OCI-LY7 (cell line): ENCODE measurements around the gene HK3. TPM values are rescaled to one million over a fixed set of nuclear protein-coding genes. Genes with fewer than 3 reads are reported as not detected.

Experiments used
- BruUV-seq: library from RNA; stranded (reverse); fragments of 400-500 nt; replicated peaks from 2 replicates; lab custom pipeline; 2021; lab: Mats Ljungman, UMichigan
- CTCF ChIA-PET: fragments of 300-600 bp; sonication (Branson Sonifier 250); formaldehyde crosslinking; loops from one replicate; lab custom pipeline; 2022; ENCODE audit warnings: antibody characterized with exemption; ENCODE audit not compliant: unreplicated experiment; lab: Charles Lee
- POLR2A ChIA-PET: fragments of 300-600 bp; sonication (Branson Sonifier 250); formaldehyde crosslinking; loops from one replicate; lab custom pipeline; 2022; ENCODE audit warnings: antibody characterized with exemption; lab: Charles Lee
- DNase-seq: peaks from one replicate; pipeline ENCODE4 v3.0.0-alpha.2; 2015; ENCODE audit warnings: low spot score
- H2AFZ ChIP-seq: fragments of 200-600 bp; sonication (generic), shearing (Covaris generic); 2 replicates; pipeline ENCODE4 v1.6.1; 2014; ENCODE audit warnings: mild to moderate bottlenecking, antibody characterized with exemption, low read length, moderate library complexity
- H3K27ac ChIP-seq: fragments of 200-600 bp; sonication (generic); 2 replicates; pipeline ENCODE4 v1.5.1; 2014; ENCODE audit warnings: mixed run types, low read depth, mild to moderate bottlenecking, moderate library complexity, low read length, inconsistent platforms; ENCODE audit not compliant: poor library complexity, severe bottlenecking
- H3K36me3 ChIP-seq: fragments of 200-600 bp; sonication (generic); 2 replicates; pipeline ENCODE4 v1.6.1; 2014; ENCODE audit warnings: mild to moderate bottlenecking, antibody characterized with exemption, low read length, moderate library complexity, mixed read lengths; ENCODE audit not compliant: insufficient read depth
- H3K4me1 ChIP-seq: fragments of 200-600 bp; sonication (generic); 2 replicates; pipeline ENCODE4 v1.5.1; 2014; ENCODE audit warnings: mild to moderate bottlenecking, low read length; ENCODE audit not compliant: insufficient read depth, poor library complexity, severe bottlenecking
- H3K4me2 ChIP-seq: fragments of 200-600 bp; sonication (generic); 2 replicates; pipeline ENCODE4 v1.6.1; 2014; ENCODE audit warnings: mild to moderate bottlenecking, low read length
- H3K4me3 ChIP-seq: fragments of 200-600 bp; sonication (generic); 2 replicates; pipeline ENCODE4 v1.5.1; 2014; ENCODE audit warnings: mild to moderate bottlenecking, low read depth, low read length; ENCODE audit not compliant: poor library complexity, severe bottlenecking
- H3K79me2 ChIP-seq: fragments of 200-600 bp; sonication (generic); 2 replicates; pipeline ENCODE4 v1.6.1; 2016; ENCODE audit warnings: low read depth, mild to moderate bottlenecking, low read length, moderate library complexity, mixed read lengths; ENCODE audit not compliant: insufficient read depth
- H3K9me2 ChIP-seq: fragments of 200-600 bp; sonication (generic); 2 replicates; pipeline ENCODE4 v1.6.1; 2016; ENCODE audit warnings: mild to moderate bottlenecking, low read length, mixed read lengths; ENCODE audit not compliant: insufficient read depth
- H3K9me3 ChIP-seq: fragments of 200-600 bp; sonication (generic); 2 replicates; pipeline ENCODE4 v1.6.1; 2014; ENCODE audit warnings: mild to moderate bottlenecking, mixed run types, low read length, mixed read lengths
- H4K20me1 ChIP-seq: fragments of 200-600 bp; sonication (generic); 2 replicates; pipeline ENCODE4 v1.6.1; 2014; ENCODE audit warnings: mild to moderate bottlenecking, antibody characterized with exemption, low read length, moderate library complexity, mixed read lengths; ENCODE audit not compliant: insufficient read depth
- EZH2phosphoT487 ChIP-seq: fragments of 200-600 bp; sonication (generic); IDR thresholded peaks from 2 replicates; pipeline ENCODE4 v1.6.1; 2018; ENCODE audit warnings: low read depth, borderline replicate concordance, mild to moderate bottlenecking, mixed run types, antibody characterized with exemption, low read length, moderate library complexity, mixed read lengths
- intact Hi-C: fragments of 100-400 bp; cut with micrococcal nuclease; formaldehyde crosslinking; loops from one replicate; pipeline ENCODE4 v1.10.0; 2022; ENCODE audit not compliant: unreplicated experiment
- total RNA-seq, 2 experiments: library from RNA; depleted of rRNA in 1 of 2; stranded (reverse); fragments of >200 nt in 1 of 2; shearing (Covaris generic) in 1 of 2; gene quantifications; 2 replicates each; pipeline ENCODE4 v1.2.3, GENCODE V29; 2014 to 2022
- TF ChIP-seq, protein P1 (sequence below): fragments of 200-600 bp; sonication (generic); conservative IDR thresholded peaks from 2 replicates; pipeline ENCODE4 v1.5.1; 2014; ENCODE audit warnings: mild to moderate bottlenecking, antibody characterized with exemption, low read length, moderate library complexity, mixed read lengths

Gene HK3
- total RNA-seq, 2 experiments from 2014 or later: 0.38 TPM; not detected in 1

DNA sequence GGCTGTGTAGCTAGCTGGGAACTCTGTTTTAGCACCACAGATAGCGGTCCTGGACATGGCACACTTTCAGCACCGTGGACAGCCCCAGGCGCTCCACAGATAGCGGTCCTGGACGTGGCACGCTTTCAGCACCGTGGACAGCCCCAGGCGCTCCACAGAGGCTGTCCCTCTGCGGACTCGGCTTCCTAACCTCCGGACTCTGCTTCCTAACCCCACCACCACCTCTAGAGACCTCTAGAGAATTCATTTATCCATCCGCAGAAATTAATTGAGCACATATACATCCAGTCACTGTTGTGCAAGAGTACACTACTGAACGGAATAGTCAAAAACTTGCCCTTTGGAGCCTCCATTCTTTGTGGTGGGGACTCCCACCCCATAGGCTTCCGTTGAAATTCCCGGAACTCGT, 61.4 kb downstream of the HK3 start:
- Histone ChIP-seq H3K4me3 (no peak overlapping the region), H3K4me1 (no peaks in the 10 kb centered on the region), H4K20me1 (no peaks in the 10 kb centered on the region), H3K36me3 (no peaks in the 10 kb centered on the region), H3K9me3 (no peaks in the 10 kb centered on the region), H3K4me2 (no peak overlapping the region), H3K27ac (no peak overlapping the region), H3K79me2 (no peaks in the 10 kb centered on the region), H2AFZ (no peak overlapping the region), H3K9me2 (no peaks in the 10 kb centered on the region)
- DNase-seq: peak; percentile 43
- TF ChIP-seq, protein P1, sequence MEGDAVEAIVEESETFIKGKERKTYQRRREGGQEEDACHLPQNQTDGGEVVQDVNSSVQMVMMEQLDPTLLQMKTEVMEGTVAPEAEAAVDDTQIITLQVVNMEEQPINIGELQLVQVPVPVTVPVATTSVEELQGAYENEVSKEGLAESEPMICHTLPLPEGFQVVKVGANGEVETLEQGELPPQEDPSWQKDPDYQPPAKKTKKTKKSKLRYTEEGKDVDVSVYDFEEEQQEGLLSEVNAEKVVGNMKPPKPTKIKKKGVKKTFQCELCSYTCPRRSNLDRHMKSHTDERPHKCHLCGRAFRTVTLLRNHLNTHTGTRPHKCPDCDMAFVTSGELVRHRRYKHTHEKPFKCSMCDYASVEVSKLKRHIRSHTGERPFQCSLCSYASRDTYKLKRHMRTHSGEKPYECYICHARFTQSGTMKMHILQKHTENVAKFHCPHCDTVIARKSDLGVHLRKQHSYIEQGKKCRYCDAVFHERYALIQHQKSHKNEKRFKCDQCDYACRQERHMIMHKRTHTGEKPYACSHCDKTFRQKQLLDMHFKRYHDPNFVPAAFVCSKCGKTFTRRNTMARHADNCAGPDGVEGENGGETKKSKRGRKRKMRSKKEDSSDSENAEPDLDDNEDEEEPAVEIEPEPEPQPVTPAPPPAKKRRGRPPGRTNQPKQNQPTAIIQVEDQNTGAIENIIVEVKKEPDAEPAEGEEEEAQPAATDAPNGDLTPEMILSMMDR: no peak
- TF ChIP-seq EZH2phosphoT487: no peak
- BruUV-seq: no TSS peak
- intact Hi-C loops: no loop called here
- ChIA-PET CTCF (no interaction called here), POLR2A (no interaction called here)

DNA sequence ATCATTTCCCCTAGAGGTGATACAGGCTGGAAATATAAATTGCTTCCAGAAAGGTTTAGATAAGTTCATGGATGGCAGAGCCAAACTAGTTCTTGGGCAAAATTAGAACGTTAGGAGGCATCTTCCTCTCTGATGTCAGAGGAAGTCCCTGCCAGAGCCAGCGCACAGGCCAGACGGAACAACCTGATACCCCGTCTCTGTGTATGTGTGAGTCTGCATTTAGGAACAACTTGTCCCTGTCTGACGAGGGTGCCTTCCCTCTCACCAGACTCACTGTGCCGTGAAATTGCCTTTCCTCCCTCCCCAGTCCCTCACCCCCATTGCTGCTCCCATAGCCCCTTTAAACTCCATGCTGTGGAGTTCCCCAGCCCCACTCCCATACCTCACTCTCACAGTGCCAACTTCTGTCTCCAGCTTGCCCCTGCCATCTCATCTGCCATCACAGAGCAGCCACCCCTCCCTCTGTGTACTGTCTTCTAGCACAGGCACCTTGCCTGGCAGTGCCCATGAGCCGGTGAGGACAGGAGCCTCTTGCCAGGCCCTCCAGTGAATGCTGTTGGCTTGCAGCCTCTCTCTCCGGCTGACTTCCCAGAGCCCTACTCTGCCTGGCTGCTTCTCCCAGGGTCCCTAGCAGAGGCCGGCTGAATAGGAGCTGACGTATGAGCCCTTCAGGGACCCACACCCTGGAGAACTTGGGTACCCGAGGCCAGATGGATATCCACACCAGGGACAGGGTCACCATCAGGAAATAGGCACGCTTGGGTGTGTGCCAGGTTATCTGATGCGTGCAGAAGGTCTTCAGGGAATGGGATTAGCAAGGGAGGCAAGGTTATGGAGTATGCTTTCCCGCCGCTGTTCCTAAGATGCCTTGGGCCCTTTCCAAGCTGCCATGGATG, 62.1 kb downstream of the HK3 start:
- POLR2A ChIA-PET: no interaction called here
- BruUV-seq: no TSS peak
- CTCF ChIA-PET: no interaction called here
- no peaks in the 10 kb centered on the region for H3K79me2 ChIP-seq
- H3K4me1 ChIP-seq: no peaks in the 10 kb centered on the region
- no peak overlapping the region for H3K4me2 ChIP-seq
- intact Hi-C loops: no loop called here
- H3K9me3 ChIP-seq: no peaks in the 10 kb centered on the region
- no peak overlapping the region for H3K4me3 ChIP-seq
- no peaks in the 10 kb centered on the region for H4K20me1 ChIP-seq
- H3K9me2 ChIP-seq: no peaks in the 10 kb centered on the region
- TF ChIP-seq EZH2phosphoT487: no peak
- H2AFZ ChIP-seq: no peak overlapping the region
- no peak overlapping the region for H3K27ac ChIP-seq
- no peak for DNase-seq
- no peaks in the 10 kb centered on the region for H3K36me3 ChIP-seq

DNA sequence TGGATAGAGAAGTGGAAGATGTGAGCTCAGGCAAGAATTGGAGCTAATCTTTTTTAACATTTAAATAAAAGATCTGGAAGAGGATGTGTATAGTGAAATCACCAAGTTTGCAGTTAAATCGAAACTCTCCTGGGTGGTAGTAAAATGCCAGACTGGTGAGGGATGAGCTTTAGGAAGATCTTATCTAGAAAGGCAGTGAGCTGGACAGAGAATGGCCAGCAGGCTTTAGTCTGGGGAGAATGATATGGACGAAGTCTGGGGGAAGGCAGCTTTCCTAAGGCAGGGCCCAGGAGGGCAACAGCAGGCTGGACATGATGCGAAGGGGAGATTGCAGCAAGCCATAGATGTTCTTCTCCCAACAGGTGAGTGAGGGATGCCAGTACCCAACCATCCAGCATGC, 63.2 kb downstream of the HK3 start:
- ChIA-PET CTCF (no interaction called here), POLR2A (interaction anchor here (0.5 to 0.6 kb wide), 2 partner anchors 79 to 482 kb away, joined by 3 read pairs; no protein-coding TSS in a partner anchor)
- BruUV-seq: no TSS peak

More for the DNA sequence above, 63.2 kb downstream of the HK3 start:
- Histone ChIP-seq H3K79me2 (no peaks in the 10 kb centered on the region), H2AFZ (no peak overlapping the region), H3K36me3 (no peaks in the 10 kb centered on the region), H4K20me1 (no peaks in the 10 kb centered on the region), H3K9me3 (no peaks in the 10 kb centered on the region), H3K4me3 (no peak overlapping the region), H3K4me2 (no peak overlapping the region), H3K9me2 (no peaks in the 10 kb centered on the region), H3K4me1 (no peaks in the 10 kb centered on the region), H3K27ac (no peak overlapping the region)
- no peak for DNase-seq
- TF ChIP-seq EZH2phosphoT487: no peak
- TF ChIP-seq, protein P1: no peak
- intact Hi-C loops: no loop called here
